Epidermal melanocyte (primary cell): ENCODE data around the gene CX3CL1.
"Not testable (repeated sequence)": the region's sequence is repeated elsewhere in the genome, so short reads cannot be mapped to it uniquely, and the experiment has no call there.

ENCODE experiments used
- DNase-seq: peaks from one replicate; pipeline ENCODE4 v3.0.0; 2011; ENCODE audit warnings: low spot score; ENCODE audit not compliant: insufficient read length

The CX3CL1 gene

GRCh38 chr16:57372372-57373116 is at the start of gene CX3CL1:
Gene CX3CL1 (plus strand): TSS chr16:57372490. CDS start chr16:57372569, 79 bp downstream.
- DNase-seq, result peak; percentile 69

GRCh38 chr16:57324749-57325148 is 47.5 kb upstream of the CX3CL1 start:
- DNase-seq, result no peak

- DNase-seq, result no peak
Measured at GRCh38 chr16:57325458-57325857, 46.8 kb upstream of the CX3CL1 start.

- DNase-seq, result no peak
Measured at GRCh38 chr16:57329718-57330327, 42.5 kb upstream of the CX3CL1 start.

GRCh38 chr16:57331355-57331754 is 40.9 kb upstream of the CX3CL1 start:
- no peak for DNase-seq

GRCh38 chr16:57333402-57333801 is 38.9 kb upstream of the CX3CL1 start:
- DNase-seq, result no peak

GRCh38 chr16:57335366-57335765 is 36.9 kb upstream of the CX3CL1 start:
- no peak for DNase-seq

GRCh38 chr16:57341062-57341440 is 31.2 kb upstream of the CX3CL1 start:
- no peak for DNase-seq

- DNase-seq, result peak; percentile 70
Measured at GRCh38 chr16:57341441-57342303, 30.6 kb upstream of the CX3CL1 start.

- DNase-seq, result not testable (repeated sequence)
Measured at GRCh38 chr16:57342606-57343005, 29.7 kb upstream of the CX3CL1 start.

GRCh38 chr16:57343221-57343620 is 29.1 kb upstream of the CX3CL1 start:
- no peak for DNase-seq

- DNase-seq, result not testable (repeated sequence)
Measured at GRCh38 chr16:57344094-57344493, 28.2 kb upstream of the CX3CL1 start.

GRCh38 chr16:57345021-57345420 is 27.3 kb upstream of the CX3CL1 start:
- no peak for DNase-seq

- DNase-seq, result no peak
Measured at GRCh38 chr16:57345666-57346204, 26.6 kb upstream of the CX3CL1 start.

- no peak for DNase-seq
Measured at GRCh38 chr16:57347858-57348257, 24.4 kb upstream of the CX3CL1 start.

- DNase-seq, result no peak
Measured at GRCh38 chr16:57348327-57348726, 24.0 kb upstream of the CX3CL1 start.

- DNase-seq, result no peak
Measured at GRCh38 chr16:57349212-57350031, 22.9 kb upstream of the CX3CL1 start.

- DNase-seq, result no peak
Measured at GRCh38 chr16:57352636-57353047, 19.6 kb upstream of the CX3CL1 start.

- DNase-seq, result no peak
Measured at GRCh38 chr16:57354311-57354710, 18.0 kb upstream of the CX3CL1 start.

GRCh38 chr16:57355898-57356414 is 16.3 kb upstream of the CX3CL1 start:
- DNase-seq, result no peak

- no peak for DNase-seq
Measured at GRCh38 chr16:57356547-57356946, 15.7 kb upstream of the CX3CL1 start.
